ENCODE results near the gene NT5E.

DNA sequence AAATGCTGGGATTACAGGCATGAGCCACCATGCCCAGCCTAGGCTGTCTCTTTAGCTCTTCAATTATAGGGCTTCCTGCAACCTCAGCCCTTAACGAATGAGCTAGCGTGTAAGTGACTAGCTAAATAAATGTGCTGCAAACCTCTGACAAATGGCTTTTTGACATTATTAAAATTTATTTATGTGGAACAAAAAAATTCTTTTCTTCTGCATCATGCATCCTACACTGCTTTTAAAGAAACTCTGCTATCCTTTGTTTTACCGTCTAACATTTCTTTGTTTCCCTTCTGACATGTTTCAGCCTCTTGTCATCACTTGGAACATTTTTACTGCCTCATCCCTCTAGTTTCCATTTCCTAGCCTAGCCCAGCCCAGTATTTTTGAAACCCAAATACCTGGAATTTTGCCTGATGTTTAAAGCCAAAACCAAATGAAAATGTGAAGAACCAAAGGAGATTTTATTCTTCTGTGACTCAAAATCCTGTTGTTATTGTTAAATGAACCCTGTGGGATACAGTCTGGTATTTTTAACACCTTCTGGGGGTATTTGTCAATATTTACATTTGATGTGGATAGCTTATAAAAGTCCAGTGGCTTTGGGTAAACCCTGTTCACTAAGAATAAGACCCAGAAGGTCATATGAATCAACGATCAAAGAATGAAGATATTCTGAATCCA, 9.5 kb downstream of the NT5E start:
- TF ChIP-seq GATA2 (IDR thresholded peaks at IDR 0.05; ENCODE audit: low read depth, low read length) (no peak), GATA3 (IDR thresholded peaks at IDR 0.05; ENCODE audit: low read depth, low read length) (no peak)

Measured in SH-SY5Y (cell line).